Neural cell (in vitro differentiated cells): ENCODE results near the gene AFG1L. TPM values are rescaled to one million over a fixed set of nuclear protein-coding genes. Genes with fewer than 3 reads are reported as not detected.

Experiments
- H2AFZ ChIP-seq: fragments of 200-600, 300-800 bp; sonication (generic), shearing (Covaris generic); 2 replicates; pipeline ENCODE4 v1.6.0; 2014; ENCODE audit warnings: low read depth, mild to moderate bottlenecking, antibody characterized with exemption, low read length, moderate library complexity
- H3F3A ChIP-seq: fragments of 200-600 bp; shearing (Covaris generic); 2 replicates; pipeline ENCODE4 v1.6.1; 2016; ENCODE audit warnings: mild to moderate bottlenecking, moderate library complexity, mixed read lengths, antibody characterized with exemption, low read length; ENCODE audit not compliant: insufficient read depth, poor library complexity, severe bottlenecking
- H3K27ac ChIP-seq: fragments of 200-600, 300-800 bp; sonication (generic), shearing (Covaris generic); 2 replicates; pipeline ENCODE4 v1.5.1; 2014; ENCODE audit warnings: mild to moderate bottlenecking, low read length, moderate library complexity
- H3K27me3 ChIP-seq: fragments of 300-800, 200-600 bp; sonication (generic), shearing (Covaris generic); 2 replicates; pipeline ENCODE4 v1.6.0; 2014; ENCODE audit warnings: mild to moderate bottlenecking, low read depth, low read length, moderate library complexity; ENCODE audit not compliant: insufficient read depth
- H3K36me3 ChIP-seq: fragments of 300-800, 200-600 bp; sonication (generic), shearing (Covaris generic); 2 replicates; pipeline ENCODE4 v1.5.1; 2014; ENCODE audit warnings: mild to moderate bottlenecking, antibody characterized with exemption, low read length, moderate library complexity; ENCODE audit not compliant: insufficient read depth
- H3K4me2 ChIP-seq: fragments of 300-800, 200-600 bp; sonication (generic), shearing (Covaris generic); 2 replicates; pipeline ENCODE4 v1.6.0; 2014; ENCODE audit warnings: mild to moderate bottlenecking, low read length
- H3K4me3 ChIP-seq: fragments of 300-800, 200-600 bp; sonication (generic), shearing (Covaris generic); 2 replicates; pipeline ENCODE4 v1.5.1; 2014; ENCODE audit warnings: mild to moderate bottlenecking, low read length, moderate library complexity
- H3K79me2 ChIP-seq: fragments of 200-600 bp; shearing (Covaris generic); replicated peaks from 2 replicates; pipeline ENCODE4 v1.6.0; 2014; ENCODE audit warnings: mild to moderate bottlenecking, low read length, moderate library complexity; ENCODE audit not compliant: insufficient read depth
- H3K9ac ChIP-seq: fragments of 300-800, 200-600 bp; sonication (generic), shearing (Covaris generic); 2 replicates; pipeline ENCODE4 v1.6.1; 2016; ENCODE audit warnings: mild to moderate bottlenecking, low read length, mixed read lengths
- H3K9me2 ChIP-seq: fragments of 200-600 bp; shearing (Covaris generic); 2 replicates; pipeline ENCODE4 v1.6.1; 2016; ENCODE audit warnings: mild to moderate bottlenecking, low read length, mixed read lengths; ENCODE audit not compliant: insufficient read depth
- H3K9me3 ChIP-seq: fragments of 200-600, 300-800 bp; sonication (generic), shearing (Covaris generic); 2 replicates; pipeline ENCODE4 v1.6.1; 2016; ENCODE audit warnings: mild to moderate bottlenecking, mixed run types, low read length, moderate library complexity, mixed read lengths
- H4K20me1 ChIP-seq: fragments of 200-600 bp; shearing (Covaris generic); 2 replicates; pipeline ENCODE4 v1.6.1; 2016; ENCODE audit warnings: mild to moderate bottlenecking, mixed run types; ENCODE audit not compliant: insufficient read depth
- EP300 ChIP-seq: fragments of 450-650 bp; conservative IDR thresholded peaks from 2 replicates; pipeline ENCODE4 v1.6.1; 2014; ENCODE audit warnings: antibody characterized with exemption, mild to moderate bottlenecking, moderate library complexity; ENCODE audit not compliant: poor library complexity, severe bottlenecking
- EZH2 ChIP-seq: fragments of 200-600, 300-800 bp; shearing (Covaris generic), sonication (generic); IDR thresholded peaks from 2 replicates; pipeline ENCODE4 v1.6.1; 2014; ENCODE audit warnings: antibody characterized with exemption, low read length, borderline replicate concordance, mild to moderate bottlenecking; ENCODE audit not compliant: insufficient read depth, poor library complexity, severe bottlenecking
- MXI1 ChIP-seq: fragments of 450-650 bp; conservative IDR thresholded peaks from 2 replicates; pipeline ENCODE4 v1.6.1; 2014; ENCODE audit warnings: antibody characterized with exemption, mild to moderate bottlenecking; ENCODE audit not compliant: poor library complexity, severe bottlenecking
- POLR2AphosphoS5 ChIP-seq: IDR thresholded peaks from 2 replicates; pipeline ENCODE4 v1.6.1; 2012
- RAD21 ChIP-seq: fragments of 450-650 bp; conservative IDR thresholded peaks from 2 replicates; pipeline ENCODE4 v1.6.1; 2014; ENCODE audit warnings: antibody characterized with exemption, mild to moderate bottlenecking, moderate library complexity
- SMC3 ChIP-seq: fragments of 450-650 bp; conservative IDR thresholded peaks from 2 replicates; pipeline ENCODE4 v1.6.1; 2014; ENCODE audit warnings: antibody characterized with exemption, mild to moderate bottlenecking, moderate library complexity; ENCODE audit not compliant: poor library complexity
- TAF1 ChIP-seq: IDR thresholded peaks from 2 replicates; pipeline ENCODE4 v1.6.1; 2012; ENCODE audit warnings: low read depth
- polyA plus RNA-seq: library from polyadenylated mRNA; depleted of rRNA; stranded (reverse); fragments of >200 nt; gene quantifications from 2 replicates; pipeline ENCODE4 v1.2.3, GENCODE V29; 2014
- TF ChIP-seq, protein P1 (sequence below): fragments of 450-650 bp; IDR thresholded peaks from 2 replicates; pipeline ENCODE4 v1.5.1; 2014; ENCODE audit warnings: antibody characterized with exemption, mild to moderate bottlenecking, moderate library complexity; ENCODE audit not compliant: poor library complexity, severe bottlenecking
- TF ChIP-seq, protein P2 (sequence below): IDR thresholded peaks from 2 replicates; pipeline ENCODE4 v1.6.1; 2012; ENCODE audit warnings: borderline replicate concordance

AFG1L gene
- polyA plus RNA-seq, 1 donor from 2014 or later: 3.3 TPM

DNA sequence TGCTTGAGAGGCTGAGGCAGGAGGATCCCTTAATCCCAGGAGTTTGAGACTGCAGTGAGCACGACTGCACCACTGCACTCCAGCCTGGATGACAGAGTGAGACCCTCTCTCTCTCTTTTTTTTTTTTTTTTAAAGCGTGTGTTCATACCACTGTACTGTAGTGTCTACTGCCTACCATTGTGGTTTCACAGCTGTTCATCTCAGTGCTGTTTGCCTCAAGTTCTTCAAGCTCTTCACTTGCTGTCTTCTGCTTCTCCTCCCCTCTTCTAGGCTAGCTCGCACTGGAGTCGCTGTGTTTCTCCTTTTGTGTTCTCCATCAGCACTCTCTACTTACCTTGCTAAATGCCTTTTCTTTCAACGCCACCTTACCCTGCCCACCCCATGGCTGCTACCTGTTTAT, 273.2 kb downstream of the AFG1L start:
- Histone ChIP-seq H3K4me3 (no peak overlapping the region), H3K9ac (no peak overlapping the region), H3K27ac (no peak overlapping the region), H2AFZ (no peak overlapping the region), H3K4me2 (no peak overlapping the region), H3K27me3 (no peaks in the 10 kb centered on the region), H3K79me2 (peaks cover 37% of the 10 kb centered on the region), H3K36me3 (no peaks in the 10 kb centered on the region), H3K9me2 (no peaks in the 10 kb centered on the region), H3F3A (no peaks in the 10 kb centered on the region), H3K9me3 (no peaks in the 10 kb centered on the region), H4K20me1 (peaks cover 10% of the 10 kb centered on the region)
- TF ChIP-seq, protein P1, sequence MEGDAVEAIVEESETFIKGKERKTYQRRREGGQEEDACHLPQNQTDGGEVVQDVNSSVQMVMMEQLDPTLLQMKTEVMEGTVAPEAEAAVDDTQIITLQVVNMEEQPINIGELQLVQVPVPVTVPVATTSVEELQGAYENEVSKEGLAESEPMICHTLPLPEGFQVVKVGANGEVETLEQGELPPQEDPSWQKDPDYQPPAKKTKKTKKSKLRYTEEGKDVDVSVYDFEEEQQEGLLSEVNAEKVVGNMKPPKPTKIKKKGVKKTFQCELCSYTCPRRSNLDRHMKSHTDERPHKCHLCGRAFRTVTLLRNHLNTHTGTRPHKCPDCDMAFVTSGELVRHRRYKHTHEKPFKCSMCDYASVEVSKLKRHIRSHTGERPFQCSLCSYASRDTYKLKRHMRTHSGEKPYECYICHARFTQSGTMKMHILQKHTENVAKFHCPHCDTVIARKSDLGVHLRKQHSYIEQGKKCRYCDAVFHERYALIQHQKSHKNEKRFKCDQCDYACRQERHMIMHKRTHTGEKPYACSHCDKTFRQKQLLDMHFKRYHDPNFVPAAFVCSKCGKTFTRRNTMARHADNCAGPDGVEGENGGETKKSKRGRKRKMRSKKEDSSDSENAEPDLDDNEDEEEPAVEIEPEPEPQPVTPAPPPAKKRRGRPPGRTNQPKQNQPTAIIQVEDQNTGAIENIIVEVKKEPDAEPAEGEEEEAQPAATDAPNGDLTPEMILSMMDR: no peak
- TF ChIP-seq EZH2: no peak
- no peak for TF ChIP-seq MXI1
- TF ChIP-seq POLR2AphosphoS5: no peak
- TF ChIP-seq RAD21: no peak
- no peak for TF ChIP-seq EP300
- TF ChIP-seq TAF1: no peak
- TF ChIP-seq, protein P2, sequence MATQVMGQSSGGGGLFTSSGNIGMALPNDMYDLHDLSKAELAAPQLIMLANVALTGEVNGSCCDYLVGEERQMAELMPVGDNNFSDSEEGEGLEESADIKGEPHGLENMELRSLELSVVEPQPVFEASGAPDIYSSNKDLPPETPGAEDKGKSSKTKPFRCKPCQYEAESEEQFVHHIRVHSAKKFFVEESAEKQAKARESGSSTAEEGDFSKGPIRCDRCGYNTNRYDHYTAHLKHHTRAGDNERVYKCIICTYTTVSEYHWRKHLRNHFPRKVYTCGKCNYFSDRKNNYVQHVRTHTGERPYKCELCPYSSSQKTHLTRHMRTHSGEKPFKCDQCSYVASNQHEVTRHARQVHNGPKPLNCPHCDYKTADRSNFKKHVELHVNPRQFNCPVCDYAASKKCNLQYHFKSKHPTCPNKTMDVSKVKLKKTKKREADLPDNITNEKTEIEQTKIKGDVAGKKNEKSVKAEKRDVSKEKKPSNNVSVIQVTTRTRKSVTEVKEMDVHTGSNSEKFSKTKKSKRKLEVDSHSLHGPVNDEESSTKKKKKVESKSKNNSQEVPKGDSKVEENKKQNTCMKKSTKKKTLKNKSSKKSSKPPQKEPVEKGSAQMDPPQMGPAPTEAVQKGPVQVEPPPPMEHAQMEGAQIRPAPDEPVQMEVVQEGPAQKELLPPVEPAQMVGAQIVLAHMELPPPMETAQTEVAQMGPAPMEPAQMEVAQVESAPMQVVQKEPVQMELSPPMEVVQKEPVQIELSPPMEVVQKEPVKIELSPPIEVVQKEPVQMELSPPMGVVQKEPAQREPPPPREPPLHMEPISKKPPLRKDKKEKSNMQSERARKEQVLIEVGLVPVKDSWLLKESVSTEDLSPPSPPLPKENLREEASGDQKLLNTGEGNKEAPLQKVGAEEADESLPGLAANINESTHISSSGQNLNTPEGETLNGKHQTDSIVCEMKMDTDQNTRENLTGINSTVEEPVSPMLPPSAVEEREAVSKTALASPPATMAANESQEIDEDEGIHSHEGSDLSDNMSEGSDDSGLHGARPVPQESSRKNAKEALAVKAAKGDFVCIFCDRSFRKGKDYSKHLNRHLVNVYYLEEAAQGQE: no peak
- no peak for TF ChIP-seq SMC3

DNA sequence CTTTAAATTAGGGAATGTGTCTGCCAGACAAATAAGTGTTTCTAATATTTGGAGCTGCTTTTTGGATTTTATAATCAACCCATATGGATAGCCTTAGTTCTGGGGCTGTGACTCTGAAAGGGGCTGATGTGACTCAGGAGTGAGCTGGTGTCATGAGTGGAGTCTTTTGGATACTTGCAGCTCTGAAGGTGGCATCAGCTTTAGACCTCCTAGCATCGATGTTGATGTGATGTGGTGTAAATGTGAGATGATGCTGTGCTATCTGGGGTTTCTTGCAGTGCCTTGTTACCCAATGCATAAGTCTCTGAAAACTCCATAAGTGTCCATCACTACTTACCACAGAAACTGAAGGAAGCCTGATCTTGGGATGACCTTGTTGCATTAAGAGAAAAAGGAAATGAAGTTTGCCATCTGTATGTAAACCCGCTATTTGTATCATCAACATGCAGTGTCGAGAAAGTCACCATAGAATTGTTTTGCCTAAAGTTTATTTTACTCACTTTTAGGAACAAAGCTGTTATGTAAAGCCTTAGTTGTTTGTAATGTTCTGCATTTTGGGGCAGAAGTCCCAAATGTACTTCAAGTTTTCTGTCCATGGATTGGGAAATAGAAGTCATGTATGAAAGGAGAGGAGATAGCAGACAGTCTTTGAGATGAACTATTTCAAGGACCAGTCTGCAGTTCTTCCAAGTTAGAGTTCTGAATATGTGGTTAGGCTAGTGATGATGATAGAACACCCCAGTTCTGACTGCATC, 273.9 kb downstream of the AFG1L start:
- Histone ChIP-seq H2AFZ (no peak overlapping the region), H3K27ac (no peak overlapping the region), H3K4me2 (no peak overlapping the region), H3K9ac (no peak overlapping the region), H3K4me3 (no peak overlapping the region), H3K36me3 (no peaks in the 10 kb centered on the region), H3K27me3 (no peaks in the 10 kb centered on the region), H3K9me2 (no peaks in the 10 kb centered on the region), H3K79me2 (peaks cover 31% of the 10 kb centered on the region), H3K9me3 (no peaks in the 10 kb centered on the region), H3F3A (no peaks in the 10 kb centered on the region), H4K20me1 (peaks cover 7% of the 10 kb centered on the region)
- TF ChIP-seq EP300: no peak
- TF ChIP-seq, protein P2: no peak
- TF ChIP-seq EZH2: no peak
- no peak for TF ChIP-seq POLR2AphosphoS5
- no peak for TF ChIP-seq SMC3
- TF ChIP-seq, protein P1: no peak
- no peak for TF ChIP-seq RAD21
- TF ChIP-seq MXI1: no peak
- TF ChIP-seq TAF1: no peak
